Stimulated activated CD8-positive, alpha-beta memory T cell treated with anti-CD3 and anti-CD28 coated beads, Interleukin-7, amount 100 ng/mL, for 48 hours (primary cell): ENCODE data around the gene BPI.
"Not testable (repeated sequence)": the region's sequence is repeated elsewhere in the genome, so short reads cannot be mapped to it uniquely, and the experiment has no call there.

ENCODE experiments used
- DNase-seq, 2 donors: peaks; one replicate each; pipeline ENCODE4 v3.0.0-alpha.2; 2020; ENCODE audit warnings: low read depth in 1 of 2; ENCODE audit errors: extremely low read depth in 1 of 2

BPI gene

DNA sequence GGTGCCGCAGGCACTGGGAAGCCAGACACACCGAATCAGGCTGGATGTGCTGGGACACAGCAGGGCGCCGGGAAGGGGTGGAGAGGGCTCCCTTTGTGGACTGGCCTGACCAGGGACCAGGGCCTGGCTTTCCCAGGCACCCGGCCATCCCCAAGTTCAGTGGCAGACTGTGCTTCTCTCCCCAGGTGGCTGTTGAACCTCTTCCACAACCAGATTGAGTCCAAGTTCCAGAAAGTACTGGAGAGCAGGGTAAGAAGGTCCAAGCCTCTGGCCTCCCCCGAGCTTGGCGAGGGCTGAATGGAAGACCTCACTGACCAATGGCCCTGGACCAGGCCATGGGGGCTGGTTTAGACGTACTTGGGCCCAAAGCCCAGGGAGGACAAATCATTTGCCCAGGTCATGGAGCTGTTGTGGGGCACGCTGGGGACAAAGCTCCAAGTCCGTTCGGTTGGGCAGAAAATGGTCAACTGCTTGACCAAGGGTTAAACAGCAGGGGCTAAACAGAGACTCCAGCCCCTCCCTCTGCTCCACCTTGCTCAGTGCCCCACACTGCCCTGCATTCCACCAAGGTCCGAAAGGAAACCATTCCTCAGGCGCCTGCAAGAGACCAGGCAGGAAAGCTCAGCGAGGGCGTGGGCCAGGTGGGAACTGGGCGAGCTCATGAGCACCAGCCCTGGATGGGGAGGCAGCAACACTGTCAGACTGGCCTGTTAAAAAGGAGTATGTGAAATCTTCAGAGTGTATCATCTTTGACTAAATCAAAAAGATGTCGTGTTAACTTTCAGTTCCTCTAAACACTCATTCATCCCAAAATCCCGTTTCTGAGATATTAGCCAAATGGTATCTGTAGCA is 51.4 kb downstream of the BPI start:
- no peak for DNase-seq

DNA sequence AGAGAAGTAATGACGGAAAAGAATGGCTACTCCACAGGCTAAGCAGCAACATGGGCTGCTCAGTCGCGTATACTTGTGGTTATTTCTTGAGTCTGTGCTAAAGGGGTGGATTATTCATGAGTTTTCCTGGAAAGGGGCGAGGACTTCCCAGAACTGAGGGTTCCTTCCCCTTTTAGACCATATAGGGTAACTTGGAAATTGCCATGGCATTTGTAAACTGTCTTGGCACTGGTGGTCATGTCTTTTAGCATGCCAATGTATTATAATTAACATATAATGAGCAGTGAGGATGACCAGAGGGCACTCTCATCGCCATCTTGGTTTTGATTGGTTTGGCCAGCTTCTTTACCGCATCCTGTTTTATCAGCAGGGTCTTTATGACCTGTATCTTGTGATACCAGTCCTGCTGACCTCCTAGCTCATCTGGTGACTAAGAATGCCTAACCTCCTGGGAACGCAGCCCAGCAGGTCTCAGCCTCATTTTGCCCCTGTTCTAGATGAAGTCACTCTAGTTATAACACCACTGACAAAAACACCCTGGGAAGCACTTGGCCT is 53.8 kb downstream of the BPI start:
- DNase-seq = no peak

DNA sequence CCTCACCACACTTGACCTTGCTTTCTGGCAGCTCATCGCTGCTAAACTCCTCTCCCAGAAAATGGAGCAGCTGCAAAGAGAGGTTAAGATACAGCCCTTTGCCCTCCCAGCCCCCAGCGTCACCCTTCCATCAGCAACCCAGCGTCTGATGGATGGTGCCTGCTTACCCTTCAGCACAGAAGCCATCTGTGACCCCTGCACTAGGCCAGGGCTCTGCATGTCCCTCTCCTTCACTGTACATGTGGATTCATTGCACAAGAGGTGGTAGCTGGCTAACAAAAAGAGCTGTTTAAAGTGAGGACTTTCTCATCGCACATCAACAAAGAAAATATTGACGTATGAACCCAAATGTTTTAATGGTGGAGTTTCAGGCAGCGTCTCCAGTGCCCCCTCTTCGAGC is 54.6 kb downstream of the BPI start:
- DNase-seq = no peak

DNA sequence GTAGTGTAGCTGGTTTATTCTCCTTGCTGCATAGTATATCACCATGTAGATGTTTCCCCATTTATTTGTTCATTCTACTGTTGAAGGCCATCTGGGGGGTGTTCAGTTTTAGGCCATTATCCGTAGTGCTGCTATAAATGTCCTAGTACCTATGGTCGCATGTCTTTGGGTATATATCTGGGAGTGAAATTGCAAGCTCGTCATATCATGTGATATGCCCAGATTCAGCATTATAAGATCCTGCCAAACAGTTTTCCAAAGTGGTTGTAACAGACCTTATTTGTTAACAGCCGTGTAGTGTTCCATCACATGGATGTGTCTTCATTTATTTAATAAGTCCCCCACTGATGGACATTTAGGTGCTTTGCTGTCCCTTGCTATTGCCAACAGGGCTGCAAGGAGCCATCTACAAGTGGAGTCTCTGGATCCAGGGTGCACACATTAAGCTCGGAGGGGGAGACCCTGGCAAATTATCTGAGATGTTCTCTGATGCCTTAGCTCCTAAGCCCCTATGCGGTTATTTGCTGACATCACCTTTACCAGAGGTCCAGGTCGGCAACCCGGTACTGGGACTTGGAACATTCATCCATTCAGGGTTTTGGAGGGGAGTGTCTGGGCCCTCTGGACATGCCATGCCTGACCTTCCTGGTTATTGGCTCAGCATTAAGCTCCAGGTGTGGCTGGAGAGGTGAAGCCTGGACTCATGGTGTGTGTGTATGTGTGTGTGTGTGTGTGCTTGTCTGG is 59.2 kb downstream of the BPI start:
- DNase-seq = no peak

DNA sequence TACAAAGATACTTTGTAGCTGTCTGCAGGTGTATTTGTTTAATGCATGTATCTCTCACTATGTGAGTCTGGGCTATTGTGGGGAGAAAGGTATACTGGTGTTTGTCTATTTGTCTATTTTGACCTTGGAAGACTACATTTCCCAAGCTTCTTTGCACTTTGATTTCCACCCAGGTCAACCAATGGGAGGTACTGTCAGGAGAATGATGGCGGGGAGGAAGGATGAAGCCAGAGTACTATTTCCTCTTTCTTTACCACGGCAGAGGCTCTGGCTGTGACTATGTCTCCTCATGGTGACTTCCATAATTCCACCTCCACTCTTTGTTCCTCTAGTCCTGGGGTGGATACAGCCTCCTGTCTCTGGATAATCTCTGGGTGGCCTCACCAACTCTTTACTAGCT is 65.4 kb downstream of the BPI start:
- no peak for DNase-seq

DNA sequence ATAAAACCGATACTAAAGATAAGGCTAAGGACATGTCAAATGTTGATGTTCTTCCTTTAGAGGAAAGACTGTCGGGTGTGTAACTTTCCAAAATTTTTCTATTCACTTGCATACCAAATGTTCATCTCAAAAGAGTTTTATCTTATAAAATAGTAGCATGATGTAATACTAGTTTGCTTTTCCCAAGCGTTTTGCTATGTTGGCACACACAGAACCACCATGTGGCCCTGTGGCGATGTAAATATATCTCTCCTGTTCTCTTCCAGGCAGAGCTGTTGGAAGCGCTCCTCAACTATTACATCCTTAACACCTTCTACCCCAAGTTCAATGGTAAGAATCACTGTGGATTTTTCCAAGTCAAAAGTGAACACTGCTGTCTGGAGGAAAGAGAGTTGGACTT is 68.8 kb downstream of the BPI start:
- no peak for DNase-seq

DNA sequence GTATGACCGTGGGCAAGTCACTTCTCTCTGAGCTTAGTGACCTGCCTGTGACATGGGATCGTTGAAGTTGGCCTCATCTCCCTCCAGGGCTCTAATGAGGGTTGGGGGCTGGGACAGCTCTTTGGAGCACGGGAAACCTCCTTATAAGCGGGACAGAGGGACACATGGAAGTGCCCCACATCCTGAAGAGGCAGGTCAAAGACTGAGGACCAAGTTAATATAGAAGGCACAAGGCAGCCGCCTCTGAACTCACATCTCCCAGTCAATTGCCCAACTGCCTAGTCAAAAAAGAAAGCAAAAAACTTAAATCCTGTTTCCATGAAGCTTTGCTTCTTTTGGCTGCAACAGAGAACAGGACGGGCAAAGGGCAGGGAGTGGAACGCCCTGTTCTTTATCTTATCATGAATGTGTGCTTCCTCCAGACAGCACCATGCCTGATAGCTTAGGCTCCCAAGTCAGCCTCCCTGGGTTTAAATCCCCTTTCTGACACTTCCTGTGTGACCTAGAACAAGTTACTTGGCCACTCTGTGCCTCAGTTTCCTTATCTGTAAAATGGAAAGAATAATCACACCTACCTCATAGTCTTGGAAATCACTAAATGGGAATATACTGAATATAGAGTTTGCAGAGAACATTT is 69.4 kb downstream of the BPI start:
- DNase-seq = no peak

DNA sequence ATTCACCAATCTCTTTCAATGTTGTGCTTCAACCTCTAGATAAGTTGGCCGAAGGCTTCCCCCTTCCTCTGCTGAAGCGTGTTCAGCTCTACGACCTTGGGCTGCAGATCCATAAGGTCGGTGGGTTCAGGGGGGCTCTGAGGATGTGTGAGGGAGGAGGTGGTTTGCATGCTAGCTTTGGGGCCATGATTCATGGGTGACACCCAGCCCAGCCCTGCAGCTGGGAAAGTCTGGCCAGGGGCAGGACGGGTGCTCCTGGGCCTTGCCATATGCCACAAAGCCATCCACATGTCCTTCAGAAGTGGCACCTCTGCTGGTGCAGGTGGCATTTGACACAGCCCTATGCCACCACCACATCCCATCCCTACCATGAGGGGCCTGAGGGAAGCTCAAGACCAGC is 69.9 kb downstream of the BPI start:
- DNase-seq = no peak

DNA sequence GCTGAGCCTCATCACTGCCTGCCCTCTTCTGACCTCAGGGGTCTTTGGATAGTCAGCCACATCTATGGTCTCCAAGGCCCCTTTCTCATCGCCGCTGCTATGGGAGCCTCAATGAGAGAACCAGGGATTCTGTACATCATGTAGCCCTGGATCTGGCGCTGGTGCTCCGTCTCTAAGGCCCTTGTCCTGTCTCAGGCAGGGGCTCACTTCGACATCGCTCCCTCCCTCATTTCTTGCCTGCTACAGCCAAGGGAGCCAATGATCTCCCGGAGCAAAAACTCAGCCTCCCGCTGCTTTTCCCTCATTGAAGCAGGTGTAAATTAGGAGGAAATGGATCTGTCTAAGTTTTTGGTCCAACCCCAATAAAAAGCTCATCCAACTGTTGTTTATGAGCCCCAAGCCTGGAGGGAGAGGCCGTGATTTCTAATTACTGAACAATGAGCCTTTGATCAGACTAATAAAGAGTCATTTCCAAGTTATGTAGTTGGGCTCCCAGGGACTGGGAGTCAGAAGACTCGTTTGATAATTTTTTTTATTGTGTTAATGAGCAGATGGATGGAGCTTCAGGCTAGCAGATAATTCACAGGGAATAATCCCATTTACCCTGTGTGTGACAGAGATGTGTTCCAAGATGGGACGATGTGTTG is 73.2 kb downstream of the BPI start:
- no peak for DNase-seq

DNA sequence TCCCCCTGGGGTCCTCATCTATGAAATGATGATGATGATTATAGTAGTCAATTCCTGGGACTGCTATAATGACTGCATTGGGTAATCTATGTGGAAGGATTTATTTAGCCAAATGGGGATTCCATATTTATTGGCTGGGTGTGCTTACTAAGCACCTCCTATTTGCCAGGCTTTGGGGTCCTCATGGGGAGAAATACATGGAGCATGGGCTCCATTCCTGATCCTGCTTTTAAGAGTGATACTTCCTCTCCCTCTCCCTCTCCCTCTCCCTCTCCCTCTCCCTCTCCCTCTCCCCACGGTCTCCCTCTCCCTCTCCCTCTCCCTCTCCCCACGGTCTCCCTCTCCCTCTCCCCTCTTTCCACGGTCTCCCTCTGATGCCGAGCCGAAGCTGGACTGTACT is 73.9 kb downstream of the BPI start:
- DNase-seq = not testable (repeated sequence)

DNA sequence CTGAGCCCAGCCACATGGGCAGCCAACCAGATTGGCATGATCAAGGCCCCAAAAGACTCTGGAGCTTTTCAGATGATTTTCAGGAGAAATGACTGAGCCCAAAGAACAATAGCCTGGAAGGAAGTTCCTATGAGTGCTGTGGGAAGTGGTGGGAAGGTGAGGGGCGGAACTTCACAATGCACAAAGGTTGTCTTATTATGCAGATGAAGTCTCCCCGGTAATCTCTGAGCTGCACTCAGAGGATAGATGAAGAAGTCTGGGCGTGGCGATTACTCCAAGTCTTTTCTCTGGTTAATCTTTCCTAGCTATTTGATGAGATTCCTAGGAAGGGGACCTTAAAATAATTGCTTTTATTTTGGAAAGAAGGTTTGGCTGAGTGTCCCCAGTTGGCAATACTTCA is 79.2 kb downstream of the BPI start:
- DNase-seq = no peak

DNA sequence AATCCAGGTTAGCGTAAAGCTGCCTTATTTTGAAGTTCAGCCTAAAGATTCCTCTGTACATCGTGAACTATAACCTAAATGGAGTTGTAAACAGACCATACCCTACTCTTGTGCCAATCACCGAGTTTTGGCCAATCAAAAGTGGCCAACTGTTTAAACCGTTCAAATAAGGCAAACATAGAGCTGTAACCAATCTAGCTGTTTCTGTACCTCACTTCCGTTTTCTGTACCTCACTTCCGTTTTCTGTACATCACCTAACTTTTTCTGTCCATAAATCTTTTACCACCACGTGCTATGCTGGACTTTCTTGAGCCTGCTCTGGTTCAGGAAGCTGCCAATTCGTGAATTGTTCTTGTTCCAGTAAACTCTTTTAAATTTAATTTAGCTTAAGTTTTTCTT is 82.0 kb downstream of the BPI start:
- DNase-seq = no peak

DNA sequence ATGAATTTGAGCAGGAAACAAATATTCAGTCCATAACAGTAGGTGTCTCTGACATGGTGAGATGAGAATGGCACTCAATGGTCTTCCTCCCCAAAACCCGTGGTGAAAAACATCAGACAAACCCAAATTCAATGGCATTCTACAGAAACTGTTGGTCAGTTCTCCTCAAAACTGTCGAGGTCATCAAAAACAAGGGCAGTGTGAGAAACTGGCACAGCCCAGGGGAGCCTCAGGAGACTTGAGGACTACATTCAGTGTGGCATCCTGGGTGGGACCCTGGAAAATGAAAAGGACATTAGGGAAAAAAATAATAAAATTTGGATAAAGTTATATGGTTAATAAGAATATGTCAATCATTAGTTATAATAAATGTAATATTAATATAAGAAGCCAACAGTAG is 82.9 kb downstream of the BPI start:
- no peak for DNase-seq
